OCI-M2 (cell line): ENCODE data around the gene UBE3B.
"Not testable (repeated sequence)": the region's sequence is repeated elsewhere in the genome, so short reads cannot be mapped to it uniquely, and the experiment has no call there.

Experiments used
- DNase-seq: peaks from one replicate; lab custom pipeline; 2025; ENCODE audit not compliant: unreplicated experiment; lab: John Stamatoyannopoulos, UW

The UBE3B gene

GRCh38 chr12:109477185-109477962, at the start of gene UBE3B, which contains the start of gene KCTD10:
TSS of gene UBE3B (plus strand) at chr12:109477634. CDS start at chr12:109483552, 5,918 bp downstream.
TSS of gene KCTD10 (minus strand) at chr12:109477300. CDS start at chr12:109477262, 38 bp downstream.
- peak; percentile 17 for DNase-seq

DNA sequence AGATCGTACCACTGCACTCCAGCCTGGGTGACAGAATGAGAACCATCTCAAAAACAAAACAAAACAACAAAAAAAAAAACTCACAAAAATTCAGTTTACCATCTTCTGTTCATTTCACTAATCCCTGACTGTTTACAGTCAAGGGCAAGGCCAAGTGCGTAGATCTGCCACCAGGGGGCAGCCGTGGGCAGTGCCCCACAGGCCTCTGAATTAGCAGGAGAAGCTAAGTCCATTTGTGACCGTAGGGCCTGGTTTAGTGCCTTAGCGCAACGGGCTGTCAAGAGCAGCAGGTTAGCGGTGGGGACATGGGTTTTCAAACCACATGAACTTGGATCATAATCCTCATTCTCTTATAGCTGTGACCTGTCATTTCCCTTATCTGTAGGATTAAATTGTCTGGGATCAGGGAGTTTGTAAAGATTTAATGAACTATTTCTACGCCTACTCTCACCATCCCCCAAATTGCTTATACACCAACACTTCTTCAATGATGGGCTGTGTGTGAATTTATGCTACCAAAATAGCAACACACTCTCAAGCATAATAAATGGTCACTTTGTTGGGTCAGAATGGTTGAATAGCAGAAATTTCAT, 49.3 kb upstream of the UBE3B start:
- no peak for DNase-seq

GRCh38 chr12:109428804-109429203, 48.6 kb upstream of the UBE3B start:
- DNase-seq = not testable (repeated sequence)

DNA sequence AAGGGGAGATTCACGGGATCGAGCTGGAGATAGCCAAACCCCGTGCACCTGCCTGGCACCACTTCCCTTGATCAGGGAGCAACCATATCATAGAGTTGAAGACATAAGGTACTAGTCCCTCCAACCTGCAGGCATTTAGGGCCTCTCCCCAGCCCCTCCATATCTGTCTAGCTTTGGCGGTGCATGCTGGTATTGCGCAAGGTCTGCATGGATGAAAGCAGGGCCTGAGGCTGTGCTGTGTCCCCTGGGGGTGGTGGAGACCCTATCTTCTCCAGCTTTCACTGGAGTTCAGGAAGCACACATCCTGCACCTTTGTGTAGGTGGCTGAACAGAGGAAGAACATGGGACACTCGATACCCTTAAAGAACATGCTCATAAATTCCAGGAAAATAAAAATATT, 47.2 kb upstream of the UBE3B start:
- no peak for DNase-seq

- DNase-seq = no peak
These were observed 45.0 kb upstream of the UBE3B start for GRCh38 chr12:109432431-109432830.

- peak; percentile 4 for DNase-seq
These were observed 44.6 kb upstream of the UBE3B start for GRCh38 chr12:109432842-109433304.

DNA sequence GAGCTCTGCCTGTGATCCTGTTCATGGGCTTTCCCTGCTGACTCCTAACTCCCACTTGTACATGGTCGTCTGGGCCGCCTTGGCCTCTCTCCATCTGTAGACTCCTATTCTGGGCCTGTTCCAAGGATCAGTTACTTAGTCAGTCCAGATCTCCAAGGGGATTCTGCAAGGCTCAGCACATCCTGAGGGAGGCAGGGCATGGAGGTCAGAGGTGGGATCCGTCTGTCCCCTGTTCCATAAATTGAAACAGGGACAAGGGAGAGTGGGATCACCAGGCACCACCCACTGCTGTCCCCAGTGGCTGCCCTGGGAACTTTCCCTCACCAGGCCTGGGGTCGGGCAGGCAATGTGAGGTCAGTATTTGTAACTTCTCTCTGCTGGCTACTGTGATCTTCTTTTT, 43.8 kb upstream of the UBE3B start:
- DNase-seq = no peak

GRCh38 chr12:109434582-109434981, 42.9 kb upstream of the UBE3B start:
- no peak for DNase-seq

DNA sequence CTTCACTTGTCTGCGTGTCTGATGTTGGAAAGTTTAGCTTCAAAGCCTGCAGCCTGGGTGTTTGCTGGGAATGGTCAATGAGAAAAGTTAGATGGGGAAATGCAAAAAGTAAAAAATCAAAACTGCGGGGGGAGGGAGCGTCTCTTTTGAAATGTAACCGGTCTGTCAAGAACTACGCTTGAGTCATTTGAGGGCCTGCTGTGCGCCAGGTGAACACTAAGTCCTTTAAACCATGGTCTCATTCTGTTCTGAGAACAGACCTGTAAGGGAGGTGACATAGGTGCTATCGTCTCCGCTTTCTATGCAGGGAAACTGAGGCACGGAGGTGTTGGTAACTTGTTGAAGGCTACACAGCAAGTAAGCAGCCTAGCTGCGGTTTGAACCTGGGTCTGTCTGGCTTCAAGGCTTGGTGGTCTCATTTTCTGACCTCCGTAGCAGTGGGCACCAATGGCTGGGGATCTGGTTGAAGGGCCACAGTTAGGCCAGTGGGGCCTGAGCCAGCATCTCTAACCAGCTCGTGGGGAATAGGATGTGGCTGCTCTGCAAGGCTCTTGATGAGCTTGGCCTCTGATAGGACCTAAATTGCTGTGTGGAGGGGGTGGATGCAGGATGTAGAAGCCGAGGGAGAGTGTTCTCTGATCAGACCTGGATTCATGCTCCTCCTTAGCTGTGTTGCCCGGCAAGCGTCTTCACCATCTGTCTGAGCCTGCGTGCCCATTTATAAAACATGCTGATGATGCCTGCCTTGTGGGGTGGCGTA, 41.8 kb upstream of the UBE3B start:
- DNase-seq = no peak

DNA sequence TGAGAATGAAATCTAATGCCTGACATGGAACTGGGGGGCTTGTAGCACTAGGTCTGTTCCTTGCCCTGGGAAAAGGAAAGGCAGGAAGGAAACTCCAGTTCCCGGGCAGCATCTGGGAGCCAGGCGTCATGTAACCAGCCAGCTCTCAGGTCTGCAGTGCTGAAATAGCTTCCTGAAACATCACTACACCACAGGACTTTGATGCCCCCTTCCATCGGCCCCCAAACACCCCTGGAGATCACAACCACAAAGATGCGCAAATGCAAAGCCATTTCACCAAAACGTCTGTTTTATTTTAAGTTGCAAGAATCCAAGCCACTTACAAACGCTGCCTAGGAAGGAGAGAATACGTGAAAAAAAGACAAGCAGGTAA, 41.3 kb upstream of the UBE3B start:
- no peak for DNase-seq

DNA sequence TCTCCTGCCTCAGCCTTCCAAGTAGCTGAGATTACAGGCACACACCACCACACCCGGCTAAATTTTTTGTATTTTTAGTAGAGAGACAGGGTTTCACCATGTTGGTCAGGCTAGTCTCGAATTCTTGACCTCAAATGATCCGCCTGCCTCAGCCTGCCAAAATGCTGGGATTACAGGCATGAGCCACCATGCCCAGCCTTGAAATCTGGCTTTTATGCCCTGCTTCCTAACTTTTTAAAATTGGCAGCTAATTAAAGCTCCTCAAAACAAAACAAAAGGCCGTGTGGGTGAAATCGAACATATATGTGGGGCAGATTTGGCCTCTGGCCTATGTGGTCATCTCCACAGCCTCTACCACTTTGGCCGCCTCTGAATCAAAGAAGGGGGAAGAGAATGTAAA, 38.3 kb upstream of the UBE3B start:
- DNase-seq = no peak

DNA sequence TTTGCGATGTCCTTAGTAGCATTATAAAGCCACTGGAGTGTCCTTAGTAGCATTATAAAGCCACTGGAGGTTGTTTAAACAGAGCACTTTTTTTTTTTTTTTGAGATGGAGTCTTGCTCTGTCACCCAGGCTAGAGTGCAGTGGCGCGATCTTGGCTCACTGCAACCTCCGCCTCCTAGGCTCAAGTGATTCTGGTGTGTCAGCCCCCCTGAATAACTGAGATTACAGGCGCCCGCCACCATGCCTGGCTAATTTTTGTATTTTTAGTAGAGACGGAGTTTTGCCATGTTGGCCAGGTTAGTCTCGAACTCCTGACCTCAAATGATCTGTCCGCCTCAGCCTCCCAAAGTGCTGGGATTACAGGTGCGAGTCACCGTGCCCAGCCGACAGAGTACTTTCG, 37.5 kb upstream of the UBE3B start:
- not testable (repeated sequence) for DNase-seq

GRCh38 chr12:109440851-109441490, 36.5 kb upstream of the UBE3B start:
- no peak for DNase-seq

DNA sequence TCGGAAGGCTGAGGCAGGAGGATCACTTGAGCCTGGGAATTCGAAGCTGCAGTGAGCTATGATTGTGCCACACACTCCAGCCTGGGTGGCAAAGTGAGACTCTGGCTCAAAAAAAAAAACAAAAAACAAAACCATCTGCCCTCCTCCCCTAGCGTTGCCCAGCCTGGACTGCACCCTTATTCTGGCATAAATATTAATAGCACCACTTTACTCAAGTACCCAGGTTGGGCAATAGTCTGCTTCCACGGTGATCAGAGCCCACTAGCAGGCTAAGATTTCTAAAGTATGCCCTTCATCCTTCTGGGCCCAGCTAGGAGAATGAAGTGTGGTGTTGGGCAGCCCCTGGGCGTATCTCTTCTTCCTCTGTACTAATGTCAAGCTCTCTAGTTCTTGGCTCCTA, 33.6 kb upstream of the UBE3B start:
- no peak for DNase-seq

- no peak for DNase-seq
These were observed 33.2 kb upstream of the UBE3B start for GRCh38 chr12:109444259-109444658.

- no peak for DNase-seq
These were observed 32.2 kb upstream of the UBE3B start for GRCh38 chr12:109445191-109445609.

DNA sequence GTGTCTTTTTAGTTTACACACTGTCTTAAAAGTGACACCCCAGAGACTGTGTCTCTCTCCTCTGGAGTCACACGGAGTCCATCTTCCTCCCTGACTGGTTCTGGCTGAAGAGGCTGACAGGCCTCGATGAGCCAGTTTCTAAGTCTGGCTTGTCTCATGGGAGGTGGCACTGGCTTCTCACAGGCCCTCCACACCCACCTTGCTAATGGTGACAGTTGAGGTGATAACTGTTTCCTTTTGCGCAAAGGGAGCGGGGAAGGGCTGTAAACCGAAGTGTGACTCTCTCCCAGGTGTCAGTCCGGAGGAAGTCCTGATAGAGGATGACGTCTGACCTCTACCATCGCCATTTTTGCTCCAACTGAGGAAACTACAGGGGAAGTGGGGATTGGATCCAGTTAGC, 30.6 kb upstream of the UBE3B start:
- no peak for DNase-seq

DNA sequence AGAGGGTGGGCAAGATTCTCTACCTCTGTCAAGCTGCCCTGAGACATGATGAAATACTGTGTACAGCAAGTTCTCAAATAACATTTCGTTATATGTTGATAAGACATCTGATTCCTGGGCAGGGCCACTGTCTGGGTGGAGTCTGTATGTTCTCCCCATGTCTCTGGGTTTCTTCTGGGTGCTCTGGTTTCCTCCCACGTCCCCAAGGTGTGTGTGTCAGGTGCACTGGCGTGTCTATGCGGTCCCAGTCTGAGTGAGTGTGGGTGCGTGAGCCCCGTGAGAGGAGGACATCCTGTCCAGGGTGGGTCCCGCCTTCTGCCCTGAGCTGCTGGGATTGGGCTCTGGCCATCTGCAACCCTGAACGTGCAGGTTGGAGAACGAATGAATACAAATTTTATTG, 30.0 kb upstream of the UBE3B start:
- no peak for DNase-seq

GRCh38 chr12:109448272-109448671, 29.2 kb upstream of the UBE3B start:
- no peak for DNase-seq

DNA sequence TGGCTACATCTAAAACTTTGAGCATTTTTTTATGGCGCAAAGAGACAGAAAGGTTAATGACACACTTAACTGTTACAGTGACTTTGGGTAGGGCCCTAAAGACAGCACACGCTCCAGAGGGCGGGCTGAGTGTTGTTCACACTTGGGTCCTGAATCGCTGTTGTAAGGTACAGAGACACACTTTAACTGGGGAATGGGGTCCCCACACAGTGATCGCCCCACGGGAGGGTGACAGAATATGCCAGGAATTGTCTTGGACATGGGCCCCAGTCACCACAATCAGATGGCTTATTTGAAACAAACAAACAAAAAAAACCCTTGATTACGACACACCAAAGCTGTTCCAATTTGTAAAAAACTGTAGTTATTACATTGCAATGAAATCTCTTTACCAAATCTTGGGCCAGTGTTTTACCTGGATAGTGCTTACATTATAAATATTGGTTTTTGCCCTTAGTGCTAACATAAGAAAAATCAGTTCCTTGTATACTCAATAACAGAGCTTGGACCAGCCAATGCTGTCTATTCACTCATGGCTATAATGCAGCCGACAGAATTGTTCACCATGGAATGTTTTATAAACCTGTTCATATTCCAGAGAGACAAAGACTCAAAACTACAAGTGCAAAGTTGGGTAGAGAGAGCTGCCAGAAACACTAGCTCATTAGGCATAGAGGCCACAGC, 28.6 kb upstream of the UBE3B start:
- DNase-seq = no peak
